ENCODE data around the gene SH2D4B.

SH2D4B gene

GRCh38 chr10:80614576-80615416 lies 77.1 kb downstream of the SH2D4B start:
- no peak for TF ChIP-seq CTCF (IDR thresholded peaks at IDR 0.05; ENCODE audit: low read depth, low read length)
- no peaks in the 10 kb centered on the region for H3K36me3 ChIP-seq

GRCh38 chr10:80617807-80618206 lies 80.1 kb downstream of the SH2D4B start:
- TF ChIP-seq CTCF (IDR thresholded peaks at IDR 0.05; ENCODE audit: low read depth, low read length), result no peak
- Histone ChIP-seq H3K4me1 (no peaks in the 10 kb centered on the region), H3K9me3 (no peaks in the 10 kb centered on the region), H3K4me3 (ENCODE audit: low read depth, low read length) (no peak overlapping the region), H3K36me3 (no peaks in the 10 kb centered on the region), H3K27me3 (no peaks in the 10 kb centered on the region)
- no peak for DNase-seq

More at GRCh38 chr10:80614576-80615416, 77.1 kb downstream of the SH2D4B start:
- DNase-seq, result no peak
- Histone ChIP-seq H3K4me1 (no peaks in the 10 kb centered on the region), H3K9me3 (no peaks in the 10 kb centered on the region), H3K4me3 (ENCODE audit: low read depth, low read length) (no peak overlapping the region), H3K27me3 (no peaks in the 10 kb centered on the region)

GRCh38 chr10:80619036-80619435 lies 81.3 kb downstream of the SH2D4B start:
- no peaks in the 10 kb centered on the region for H3K9me3 ChIP-seq
- no peaks in the 10 kb centered on the region for H3K36me3 ChIP-seq
- no peak overlapping the region for H3K4me3 ChIP-seq (ENCODE audit: low read depth, low read length)
- no peaks in the 10 kb centered on the region for H3K27me3 ChIP-seq
- TF ChIP-seq CTCF (IDR thresholded peaks at IDR 0.05; ENCODE audit: low read depth, low read length), result no peak
- H3K4me1 ChIP-seq, result no peaks in the 10 kb centered on the region
- no peak for DNase-seq

GRCh38 chr10:80622153-80622552 lies 84.5 kb downstream of the SH2D4B start:
- Histone ChIP-seq H3K4me3 (ENCODE audit: low read depth, low read length) (no peak overlapping the region), H3K27me3 (no peaks in the 10 kb centered on the region), H3K9me3 (no peaks in the 10 kb centered on the region), H3K36me3 (no peaks in the 10 kb centered on the region), H3K4me1 (no peaks in the 10 kb centered on the region)
- no peak for DNase-seq
- no peak for TF ChIP-seq CTCF (IDR thresholded peaks at IDR 0.05; ENCODE audit: low read depth, low read length)

- Histone ChIP-seq H3K36me3 (no peaks in the 10 kb centered on the region), H3K27me3 (no peaks in the 10 kb centered on the region), H3K9me3 (no peaks in the 10 kb centered on the region), H3K4me3 (ENCODE audit: low read depth, low read length) (no peak overlapping the region), H3K4me1 (no peaks in the 10 kb centered on the region)
- DNase-seq, result no peak
- TF ChIP-seq CTCF (IDR thresholded peaks at IDR 0.05; ENCODE audit: low read depth, low read length), result no peak
Measured at GRCh38 chr10:80630324-80630723, 92.6 kb downstream of the SH2D4B start.

- no peak for DNase-seq
- no peak for TF ChIP-seq CTCF (IDR thresholded peaks at IDR 0.05; ENCODE audit: low read depth, low read length)
- Histone ChIP-seq H3K4me1 (no peaks in the 10 kb centered on the region), H3K36me3 (no peaks in the 10 kb centered on the region), H3K9me3 (no peaks in the 10 kb centered on the region), H3K27me3 (no peaks in the 10 kb centered on the region), H3K4me3 (ENCODE audit: low read depth, low read length) (no peak overlapping the region)
Measured at GRCh38 chr10:80632742-80633141, 95.0 kb downstream of the SH2D4B start.

Data from BE2C (cell line).